DND-41 (cell line): ENCODE results near the gene ITPR3.

Source experiments
- CTCF ChIP-seq: IDR thresholded peaks from 2 replicates; pipeline ENCODE4 v1.5.1; 2012; ENCODE audit warnings: borderline replicate concordance, low read length, moderate library complexity, mild to moderate bottlenecking; ENCODE audit not compliant: poor library complexity, severe bottlenecking; ENCODE audit errors: extremely low read depth
- EZH2 ChIP-seq: IDR thresholded peaks from 3 replicates; pipeline ENCODE4 v1.6.1; 2012; ENCODE audit warnings: borderline replicate concordance, low read depth, mild to moderate bottlenecking, moderate library complexity, low read length, inconsistent platforms; ENCODE audit not compliant: severe bottlenecking

DNA sequence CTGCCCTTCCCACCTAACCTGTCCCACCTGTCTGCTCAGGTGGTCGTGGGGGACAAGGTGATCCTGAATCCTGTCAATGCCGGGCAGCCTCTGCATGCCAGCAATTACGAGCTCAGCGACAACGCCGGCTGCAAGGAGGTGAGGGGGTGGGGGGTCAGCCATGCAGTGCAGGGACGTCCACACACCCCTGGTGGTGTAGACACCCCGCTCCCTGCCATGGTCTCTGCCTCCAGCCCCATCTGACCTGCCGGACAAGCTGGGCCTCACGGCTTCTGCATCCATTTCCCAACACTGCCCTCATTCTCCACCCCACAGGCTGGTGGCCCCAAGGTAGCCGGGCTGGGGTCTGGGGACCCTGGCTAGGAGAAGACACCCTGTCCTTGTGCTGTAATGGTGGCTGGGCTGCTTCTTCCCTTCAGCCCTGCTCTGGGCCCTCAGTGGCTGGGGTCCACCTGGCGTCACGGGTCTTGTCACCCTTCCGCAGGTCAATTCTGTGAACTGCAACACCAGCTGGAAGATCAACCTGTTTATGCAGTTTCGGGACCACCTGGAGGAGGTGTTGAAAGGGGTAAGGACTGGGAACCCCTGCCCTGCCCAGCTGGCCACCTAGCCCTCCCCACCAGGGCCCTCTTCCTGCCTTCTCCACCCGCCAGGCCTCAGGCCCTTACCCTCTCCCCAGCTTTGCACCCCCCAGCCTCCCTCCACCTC, 38.0 kb downstream of the ITPR3 start:
- TF ChIP-seq EZH2 (no peak), CTCF (no peak)
